ENCODE results near the gene CTTN. TPM values are rescaled to one million over a fixed set of nuclear protein-coding genes. Genes with fewer than 3 reads are reported as not detected.

CTTN gene
- total RNA-seq, 2 experiments from 2014 or later: 5.0 to 9.3 TPM

DNA sequence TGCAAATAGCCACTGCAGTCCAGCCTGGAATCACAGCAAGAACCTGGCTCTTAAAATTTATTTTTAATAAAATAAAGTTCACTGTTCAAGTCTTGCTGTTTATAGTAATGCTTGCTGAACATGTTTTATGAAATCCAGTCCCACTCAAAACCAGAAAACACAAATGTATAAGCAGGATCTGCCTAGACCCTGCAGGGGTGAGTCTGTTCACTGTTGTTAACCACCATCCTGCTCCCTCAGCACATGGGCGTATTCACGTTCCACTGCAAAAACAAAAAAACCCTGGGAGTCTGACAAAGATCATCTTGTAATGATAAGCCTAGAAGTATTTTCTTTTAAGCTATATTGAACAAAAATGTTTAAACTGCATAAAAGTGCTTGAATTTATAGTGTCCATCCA, 45.0 kb upstream of the CTTN start:
- DNase-seq (ENCODE audit: low spot score): no peak
- Histone ChIP-seq H3K4me2 (ENCODE audit: low read length) (no peak overlapping the region), H4K20me1 (ENCODE audit: insufficient read depth, low read length) (no peaks in the 10 kb centered on the region), H3K9me2 (ENCODE audit: insufficient read depth, low read length) (no peaks in the 10 kb centered on the region), H3K4me3 (ENCODE audit: low read depth, low read length, poor library complexity, severe bottlenecking) (no peak overlapping the region), H3K27ac (ENCODE audit: low read depth, low read length, poor library complexity, severe bottlenecking) (no peak overlapping the region), H3K36me3 (ENCODE audit: insufficient read depth, low read length) (peaks cover 61% of the 10 kb centered on the region), H3K9me3 (ENCODE audit: low read length) (no peaks in the 10 kb centered on the region), H3K79me2 (ENCODE audit: insufficient read depth, low read depth, low read length) (no peaks in the 10 kb centered on the region), H3K4me1 (ENCODE audit: insufficient read depth, low read length, poor library complexity, severe bottlenecking) (no peaks in the 10 kb centered on the region), H2AFZ (ENCODE audit: low read length) (no peak overlapping the region)
- intact Hi-C loops (cut with micrococcal nuclease; ENCODE audit: unreplicated experiment): no loop called here
- no TSS peak for BruUV-seq (replicated peaks)
- POLR2A ChIA-PET: interaction anchor here (0.6 kb wide), 1 partner anchor 17 kb away, joined by 3 read pairs; no protein-coding TSS in a partner anchor
- CTCF ChIA-PET (ENCODE audit: unreplicated experiment): no interaction called here
- TF ChIP-seq, protein P1, sequence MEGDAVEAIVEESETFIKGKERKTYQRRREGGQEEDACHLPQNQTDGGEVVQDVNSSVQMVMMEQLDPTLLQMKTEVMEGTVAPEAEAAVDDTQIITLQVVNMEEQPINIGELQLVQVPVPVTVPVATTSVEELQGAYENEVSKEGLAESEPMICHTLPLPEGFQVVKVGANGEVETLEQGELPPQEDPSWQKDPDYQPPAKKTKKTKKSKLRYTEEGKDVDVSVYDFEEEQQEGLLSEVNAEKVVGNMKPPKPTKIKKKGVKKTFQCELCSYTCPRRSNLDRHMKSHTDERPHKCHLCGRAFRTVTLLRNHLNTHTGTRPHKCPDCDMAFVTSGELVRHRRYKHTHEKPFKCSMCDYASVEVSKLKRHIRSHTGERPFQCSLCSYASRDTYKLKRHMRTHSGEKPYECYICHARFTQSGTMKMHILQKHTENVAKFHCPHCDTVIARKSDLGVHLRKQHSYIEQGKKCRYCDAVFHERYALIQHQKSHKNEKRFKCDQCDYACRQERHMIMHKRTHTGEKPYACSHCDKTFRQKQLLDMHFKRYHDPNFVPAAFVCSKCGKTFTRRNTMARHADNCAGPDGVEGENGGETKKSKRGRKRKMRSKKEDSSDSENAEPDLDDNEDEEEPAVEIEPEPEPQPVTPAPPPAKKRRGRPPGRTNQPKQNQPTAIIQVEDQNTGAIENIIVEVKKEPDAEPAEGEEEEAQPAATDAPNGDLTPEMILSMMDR (conservative IDR thresholded peaks at IDR 0.05; ENCODE audit: low read length): no peak
- TF ChIP-seq EZH2phosphoT487 (IDR thresholded peaks at IDR 0.05; ENCODE audit: borderline replicate concordance, low read depth, low read length): no peak

DNA sequence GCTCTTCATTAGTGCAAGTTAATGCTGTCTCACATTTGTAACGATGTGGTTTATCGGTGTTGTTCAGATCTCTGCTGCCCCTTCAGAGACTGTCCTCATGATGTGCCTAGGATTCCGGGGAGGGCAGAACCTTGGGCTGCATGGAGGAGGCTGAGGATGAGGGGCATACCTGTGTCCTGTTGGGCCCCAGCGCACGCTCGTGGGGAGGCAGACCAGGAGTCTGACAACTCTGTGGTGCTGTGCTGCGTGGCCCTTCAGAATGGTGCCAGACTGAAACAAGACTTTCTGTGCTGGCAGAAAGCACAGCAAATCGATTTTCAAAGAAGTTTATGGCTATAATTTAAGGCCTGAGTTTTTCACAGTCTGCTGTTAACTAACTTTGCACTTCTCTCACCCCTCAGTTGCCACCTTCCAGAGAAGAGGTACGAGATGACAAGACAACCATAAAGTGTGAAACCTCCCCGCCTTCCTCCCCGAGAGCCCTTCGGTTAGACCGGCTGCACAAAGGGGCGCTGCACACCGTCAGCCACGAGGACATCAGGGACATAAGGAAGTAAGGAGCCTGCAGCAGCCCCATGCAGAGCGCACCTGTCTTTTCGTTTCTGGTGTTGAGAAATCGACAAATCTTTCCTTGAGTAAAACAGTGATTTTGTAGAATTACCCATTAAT, 44.3 kb upstream of the CTTN start:
- Histone ChIP-seq H3K9me3 (ENCODE audit: low read length) (no peaks in the 10 kb centered on the region), H4K20me1 (ENCODE audit: insufficient read depth, low read length) (no peaks in the 10 kb centered on the region), H3K4me1 (ENCODE audit: insufficient read depth, low read length, poor library complexity, severe bottlenecking) (no peaks in the 10 kb centered on the region), H2AFZ (ENCODE audit: low read length) (no peak overlapping the region), H3K36me3 (ENCODE audit: insufficient read depth, low read length) (peaks cover 63% of the 10 kb centered on the region), H3K27ac (ENCODE audit: low read depth, low read length, poor library complexity, severe bottlenecking) (no peak overlapping the region), H3K4me2 (ENCODE audit: low read length) (no peak overlapping the region), H3K4me3 (ENCODE audit: low read depth, low read length, poor library complexity, severe bottlenecking) (no peak overlapping the region), H3K79me2 (ENCODE audit: insufficient read depth, low read depth, low read length) (no peaks in the 10 kb centered on the region), H3K9me2 (ENCODE audit: insufficient read depth, low read length) (no peaks in the 10 kb centered on the region)
- TF ChIP-seq, protein P1 (conservative IDR thresholded peaks at IDR 0.05; ENCODE audit: low read length): no peak
- no peak for TF ChIP-seq EZH2phosphoT487 (IDR thresholded peaks at IDR 0.05; ENCODE audit: borderline replicate concordance, low read depth, low read length)
- no TSS peak for BruUV-seq (replicated peaks)
- no peak for DNase-seq (ENCODE audit: low spot score)
- ChIA-PET POLR2A (interaction anchor here (0.6 kb wide), 1 partner anchor 18 kb away, joined by 3 read pairs; no protein-coding TSS in a partner anchor), CTCF (ENCODE audit: unreplicated experiment) (no interaction called here)
- intact Hi-C loops (cut with micrococcal nuclease; ENCODE audit: unreplicated experiment): no loop called here

DNA sequence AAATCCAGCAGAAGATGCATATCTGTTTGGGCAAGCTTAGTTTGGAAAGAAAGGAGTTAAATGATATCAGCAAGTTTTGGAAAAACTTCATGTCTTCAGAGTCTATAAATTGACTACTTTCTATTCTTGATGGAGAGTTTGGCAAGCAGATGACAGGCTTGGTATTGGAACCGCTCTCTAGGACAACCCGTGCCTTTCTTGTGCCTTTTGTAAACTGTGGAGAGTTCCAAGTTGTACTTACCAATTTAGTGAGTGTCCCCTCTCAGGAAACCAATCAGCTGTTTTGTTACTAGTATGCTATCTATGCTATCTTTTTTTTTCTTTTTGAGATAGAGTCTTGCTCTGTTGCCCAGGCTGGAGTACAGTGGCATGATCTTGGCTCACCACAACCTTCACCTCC, 43.7 kb upstream of the CTTN start:
- CTCF ChIA-PET (ENCODE audit: unreplicated experiment): no interaction called here
- Histone ChIP-seq H3K27ac (ENCODE audit: low read depth, low read length, poor library complexity, severe bottlenecking) (no peak overlapping the region), H3K36me3 (ENCODE audit: insufficient read depth, low read length) (peaks cover 63% of the 10 kb centered on the region), H3K79me2 (ENCODE audit: insufficient read depth, low read depth, low read length) (no peaks in the 10 kb centered on the region), H3K4me2 (ENCODE audit: low read length) (no peak overlapping the region), H3K9me2 (ENCODE audit: insufficient read depth, low read length) (no peaks in the 10 kb centered on the region), H2AFZ (ENCODE audit: low read length) (no peak overlapping the region), H3K9me3 (ENCODE audit: low read length) (no peaks in the 10 kb centered on the region), H3K4me1 (ENCODE audit: insufficient read depth, low read length, poor library complexity, severe bottlenecking) (no peaks in the 10 kb centered on the region), H3K4me3 (ENCODE audit: low read depth, low read length, poor library complexity, severe bottlenecking) (no peak overlapping the region), H4K20me1 (ENCODE audit: insufficient read depth, low read length) (no peaks in the 10 kb centered on the region)
- POLR2A ChIA-PET: interaction anchor here (1.2 kb wide), 1 partner anchor 11 kb away, joined by 3 read pairs; no protein-coding TSS in a partner anchor
- no peak for DNase-seq (ENCODE audit: low spot score)
- BruUV-seq (replicated peaks): no TSS peak
- intact Hi-C loops (cut with micrococcal nuclease; ENCODE audit: unreplicated experiment): no loop called here
- TF ChIP-seq, protein P1 (conservative IDR thresholded peaks at IDR 0.05; ENCODE audit: low read length): no peak
- no peak for TF ChIP-seq EZH2phosphoT487 (IDR thresholded peaks at IDR 0.05; ENCODE audit: borderline replicate concordance, low read depth, low read length)
